ENCODE data around the gene ITGB1BP2.
A peak's percentile ranks its signal among the peaks of the same experiment; 100 is the strongest.

Gene ITGB1BP2

GRCh38 chrX:71253253-71254091, 48.1 kb upstream of the ITGB1BP2 start (continued):
- no peak for TF ChIP-seq GLIS3 (CRISPR knock-in tag; IDR thresholded peaks at IDR 0.05)
- no peak for TF ChIP-seq TSHZ2 (CRISPR knock-in tag; IDR thresholded peaks at IDR 0.05)
- TF ChIP-seq BACH2 (CRISPR knock-in tag; IDR thresholded peaks at IDR 0.05; ENCODE audit: borderline replicate concordance), result no peak
- no peak for TF ChIP-seq ZC3H10 (CRISPR knock-in tag; IDR thresholded peaks at IDR 0.05)
- no peak for TF ChIP-seq ESRRG (CRISPR knock-in tag; IDR thresholded peaks at IDR 0.05)
- TF ChIP-seq, protein P1, sequence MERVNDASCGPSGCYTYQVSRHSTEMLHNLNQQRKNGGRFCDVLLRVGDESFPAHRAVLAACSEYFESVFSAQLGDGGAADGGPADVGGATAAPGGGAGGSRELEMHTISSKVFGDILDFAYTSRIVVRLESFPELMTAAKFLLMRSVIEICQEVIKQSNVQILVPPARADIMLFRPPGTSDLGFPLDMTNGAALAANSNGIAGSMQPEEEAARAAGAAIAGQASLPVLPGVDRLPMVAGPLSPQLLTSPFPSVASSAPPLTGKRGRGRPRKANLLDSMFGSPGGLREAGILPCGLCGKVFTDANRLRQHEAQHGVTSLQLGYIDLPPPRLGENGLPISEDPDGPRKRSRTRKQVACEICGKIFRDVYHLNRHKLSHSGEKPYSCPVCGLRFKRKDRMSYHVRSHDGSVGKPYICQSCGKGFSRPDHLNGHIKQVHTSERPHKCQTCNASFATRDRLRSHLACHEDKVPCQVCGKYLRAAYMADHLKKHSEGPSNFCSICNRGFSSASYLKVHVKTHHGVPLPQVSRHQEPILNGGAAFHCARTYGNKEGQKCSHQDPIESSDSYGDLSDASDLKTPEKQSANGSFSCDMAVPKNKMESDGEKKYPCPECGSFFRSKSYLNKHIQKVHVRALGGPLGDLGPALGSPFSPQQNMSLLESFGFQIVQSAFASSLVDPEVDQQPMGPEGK (CRISPR knock-in tag; IDR thresholded peaks at IDR 0.05; ENCODE audit: borderline replicate concordance), result no peak
- TF ChIP-seq ZNF565 (CRISPR knock-in tag; conservative IDR thresholded peaks at IDR 0.05; ENCODE audit: low read depth), result no peak

- ATAC-seq, result peak; percentile 94
- TF ChIP-seq, protein P1 (CRISPR knock-in tag; IDR thresholded peaks at IDR 0.05; ENCODE audit: borderline replicate concordance), result peak; percentile 61; the same call in 1 of the 2 replicates
- TF ChIP-seq ZFP3 (CRISPR knock-in tag; IDR thresholded peaks at IDR 0.05), result 0 out of 2 replicates have a peak, but pooled peaks have one; percentile 49
- TF ChIP-seq ZNF8 (CRISPR knock-in tag; IDR thresholded peaks at IDR 0.05), result no peak
Measured at GRCh38 chrX:71254092-71254963, 47.2 kb upstream of the ITGB1BP2 start, which contains the start of gene ZMYM3. TSS of gene ZMYM3 (minus strand) at chrX:71254140. CDS start at chrX:71253255, 885 bp downstream.

DNA sequence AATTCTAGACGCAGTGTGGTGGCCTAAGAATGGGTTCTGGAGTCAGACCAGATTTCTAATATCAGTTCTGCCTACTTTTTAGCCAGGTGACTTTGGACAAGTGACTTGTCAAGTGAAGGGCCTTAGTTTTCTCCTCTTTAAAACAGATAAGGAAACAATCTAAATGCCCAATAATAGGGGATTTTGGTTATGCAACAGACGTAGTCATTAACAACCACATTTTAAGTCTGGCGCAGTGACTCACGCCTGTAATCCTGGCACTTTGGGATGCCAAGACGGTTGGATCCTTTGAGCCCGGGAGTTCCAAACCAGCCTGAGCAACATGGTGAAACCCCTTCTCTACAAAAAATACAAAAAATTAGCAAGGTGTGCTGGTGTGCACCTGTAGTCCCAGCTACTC, 45.5 kb upstream of the ITGB1BP2 start:
- no peak for ATAC-seq
- no peak for TF ChIP-seq PPARA (CRISPR knock-in tag; IDR thresholded peaks at IDR 0.05; ENCODE audit: borderline replicate concordance)
- no peak for TF ChIP-seq POU6F1 (CRISPR knock-in tag; IDR thresholded peaks at IDR 0.05; ENCODE audit: borderline replicate concordance, low read depth)
- no peak for TF ChIP-seq ZC3H10 (CRISPR knock-in tag; IDR thresholded peaks at IDR 0.05)
- no peak for TF ChIP-seq BACH2 (CRISPR knock-in tag; IDR thresholded peaks at IDR 0.05; ENCODE audit: borderline replicate concordance)
- TF ChIP-seq ZNF565 (CRISPR knock-in tag; conservative IDR thresholded peaks at IDR 0.05; ENCODE audit: low read depth), result no peak
- no peak for TF ChIP-seq ZNF8 (CRISPR knock-in tag; IDR thresholded peaks at IDR 0.05)
- TF ChIP-seq ARNTL (CRISPR knock-in tag; IDR thresholded peaks at IDR 0.05; ENCODE audit: borderline replicate concordance, low read depth), result no peak
- TF ChIP-seq ZFP30 (CRISPR knock-in tag; IDR thresholded peaks at IDR 0.05), result no peak
- no peak for TF ChIP-seq TCF4 (CRISPR knock-in tag; IDR thresholded peaks at IDR 0.05; ENCODE audit: borderline replicate concordance)
- no peak for TF ChIP-seq OSR1 (CRISPR knock-in tag; IDR thresholded peaks at IDR 0.05)
- TF ChIP-seq, protein P1 (CRISPR knock-in tag; IDR thresholded peaks at IDR 0.05; ENCODE audit: borderline replicate concordance), result no peak
- no peak for TF ChIP-seq TSHZ2 (CRISPR knock-in tag; IDR thresholded peaks at IDR 0.05)
- no peak for TF ChIP-seq ISL1 (CRISPR knock-in tag; IDR thresholded peaks at IDR 0.05)
- no peak for TF ChIP-seq ZNF70 (CRISPR knock-in tag; IDR thresholded peaks at IDR 0.05)
- TF ChIP-seq CSDC2 (CRISPR knock-in tag; IDR thresholded peaks at IDR 0.05), result no peak
- no peak for TF ChIP-seq RARB (CRISPR knock-in tag; IDR thresholded peaks at IDR 0.05)
- TF ChIP-seq ZFP3 (CRISPR knock-in tag; IDR thresholded peaks at IDR 0.05), result no peak
- no peak for TF ChIP-seq GLIS3 (CRISPR knock-in tag; IDR thresholded peaks at IDR 0.05)
